ENCODE results near the gene S100A16.

DNA sequence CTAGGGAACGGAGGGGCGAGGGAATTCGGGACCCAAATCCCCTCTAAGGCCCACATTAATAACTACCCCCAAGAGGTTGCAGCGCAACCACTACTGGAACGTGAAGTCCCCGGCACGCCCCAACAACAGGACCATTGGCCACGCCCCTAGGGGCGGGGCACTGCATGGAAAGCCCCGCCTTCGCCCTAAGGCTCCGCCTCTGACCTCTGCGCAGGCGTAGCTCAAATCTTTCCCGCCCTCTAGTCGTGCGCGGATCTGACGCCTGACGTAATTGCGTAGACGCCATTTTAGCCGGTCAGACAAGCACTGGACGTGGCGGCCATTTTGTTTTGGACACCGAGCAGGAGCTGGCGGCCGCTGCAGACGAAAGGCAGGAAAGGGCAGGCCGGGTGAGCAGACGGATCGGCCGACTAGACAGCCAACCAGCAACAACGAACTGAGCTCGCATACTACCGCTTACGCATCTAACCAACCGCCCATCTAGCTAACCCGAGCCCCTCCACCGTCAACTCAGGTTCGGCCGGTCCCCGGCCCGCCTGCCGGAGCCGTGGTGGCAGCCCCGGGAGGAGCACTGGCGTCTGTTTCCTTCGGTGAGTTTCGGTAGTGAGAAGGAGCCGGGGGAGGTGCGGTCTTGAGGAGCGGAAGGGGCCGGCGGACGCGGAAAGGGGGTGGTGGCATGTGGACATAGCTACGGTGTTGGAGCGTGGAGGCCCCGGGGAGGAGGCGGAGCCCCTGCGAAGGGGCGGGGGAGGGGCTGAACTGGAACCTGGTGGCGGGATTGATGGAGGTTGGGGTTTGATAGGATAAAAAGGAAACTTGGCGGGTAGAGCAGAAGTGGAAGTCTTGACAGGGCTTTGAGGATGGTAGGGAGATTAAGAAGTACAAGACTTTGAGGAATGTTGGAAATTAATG is 21.1 kb upstream of the S100A16 start, which contains the start of gene CHTOP:
- TF ChIP-seq, protein P1, sequence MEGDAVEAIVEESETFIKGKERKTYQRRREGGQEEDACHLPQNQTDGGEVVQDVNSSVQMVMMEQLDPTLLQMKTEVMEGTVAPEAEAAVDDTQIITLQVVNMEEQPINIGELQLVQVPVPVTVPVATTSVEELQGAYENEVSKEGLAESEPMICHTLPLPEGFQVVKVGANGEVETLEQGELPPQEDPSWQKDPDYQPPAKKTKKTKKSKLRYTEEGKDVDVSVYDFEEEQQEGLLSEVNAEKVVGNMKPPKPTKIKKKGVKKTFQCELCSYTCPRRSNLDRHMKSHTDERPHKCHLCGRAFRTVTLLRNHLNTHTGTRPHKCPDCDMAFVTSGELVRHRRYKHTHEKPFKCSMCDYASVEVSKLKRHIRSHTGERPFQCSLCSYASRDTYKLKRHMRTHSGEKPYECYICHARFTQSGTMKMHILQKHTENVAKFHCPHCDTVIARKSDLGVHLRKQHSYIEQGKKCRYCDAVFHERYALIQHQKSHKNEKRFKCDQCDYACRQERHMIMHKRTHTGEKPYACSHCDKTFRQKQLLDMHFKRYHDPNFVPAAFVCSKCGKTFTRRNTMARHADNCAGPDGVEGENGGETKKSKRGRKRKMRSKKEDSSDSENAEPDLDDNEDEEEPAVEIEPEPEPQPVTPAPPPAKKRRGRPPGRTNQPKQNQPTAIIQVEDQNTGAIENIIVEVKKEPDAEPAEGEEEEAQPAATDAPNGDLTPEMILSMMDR (IDR thresholded peaks at IDR 0.05; ENCODE audit: low read depth, low read length), result no peak
- peak; percentile 79 for TF ChIP-seq POLR2A (IDR thresholded peaks at IDR 0.05; ENCODE audit: extremely low read depth, insufficient read length)
- TF ChIP-seq, protein P2, sequence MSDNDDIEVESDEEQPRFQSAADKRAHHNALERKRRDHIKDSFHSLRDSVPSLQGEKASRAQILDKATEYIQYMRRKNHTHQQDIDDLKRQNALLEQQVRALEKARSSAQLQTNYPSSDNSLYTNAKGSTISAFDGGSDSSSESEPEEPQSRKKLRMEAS (IDR thresholded peaks at IDR 0.05; ENCODE audit: low read depth, low read length), result peak; percentile 70
